Measurements from ENCODE around the gene MED17.
A peak's percentile ranks its signal among the peaks of the same experiment; 100 is the strongest.
"Not testable (repeated sequence)": the region's sequence is repeated elsewhere in the genome, so short reads cannot be mapped to it uniquely, and the experiment has no call there.

Gene MED17

DNA sequence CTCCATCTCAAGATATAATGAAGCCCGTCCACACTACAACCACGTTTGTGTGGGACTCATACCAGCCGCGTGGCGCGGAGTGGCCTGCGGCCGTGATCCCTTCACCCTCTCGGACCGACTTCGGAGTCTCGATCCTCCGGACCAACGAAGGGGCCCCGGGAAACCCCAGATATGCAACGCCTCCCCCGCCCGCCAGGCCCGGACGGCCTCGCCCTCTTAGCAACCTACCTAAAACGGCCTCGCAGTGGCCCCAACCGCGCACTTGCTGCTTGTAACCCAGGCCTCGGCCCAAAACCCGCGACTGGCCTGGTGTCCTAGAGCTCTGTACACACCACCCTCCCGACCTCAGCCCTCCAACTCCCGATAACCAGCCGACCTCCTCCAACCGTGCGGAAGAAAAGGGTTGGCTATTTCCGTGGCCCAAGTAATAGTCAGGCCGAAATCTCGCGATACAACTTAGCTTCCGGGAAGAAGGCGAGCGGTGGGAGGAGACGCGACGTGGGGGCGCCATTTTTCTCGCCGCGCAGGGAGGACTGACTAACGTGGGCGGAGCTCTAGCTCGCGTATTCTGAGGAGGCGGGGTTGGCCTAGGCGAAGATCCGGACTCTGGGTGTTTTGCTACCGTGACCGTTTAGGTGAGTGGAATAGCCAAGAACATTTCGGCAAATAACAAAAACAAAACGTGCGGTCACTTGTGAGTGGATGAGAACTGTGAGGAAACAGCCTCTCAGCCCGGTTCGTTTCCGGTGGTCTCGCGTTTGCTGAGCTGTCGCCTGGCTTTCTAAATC lies 42.8 kb upstream of the MED17 start, which contains the start of the genes C11orf54 and TAF1D:
Gene C11orf54 (plus strand): TSS at position 579 of the 788 bp plus-strand sequence. CDS start 5,722 bp downstream, outside the sequence.
Gene TAF1D (minus strand): TSS at position 402 of the 788 bp plus-strand sequence. CDS start 2,191 bp downstream, outside the sequence.
- H3K4me3 ChIP-seq (ENCODE audit: low read depth, low read length), result peak within 1 kb of the TSS; percentile 87
- TF ChIP-seq CTCF (IDR thresholded peaks at IDR 0.05), result no peak
- H3K27ac ChIP-seq, result peak within 1 kb of the TSS; percentile 88
- peak within 1 kb of the TSS; percentile 89 for H2AFZ ChIP-seq
- H3K36me3 ChIP-seq (ENCODE audit: control insufficient read depth, insufficient read depth, low read length), result no peaks in the 10 kb centered on the region
- H3K27me3 ChIP-seq (ENCODE audit: control insufficient read depth, insufficient read depth, low read length), result no peaks in the 10 kb centered on the region
- H3K9ac ChIP-seq, result peak within 1 kb of the TSS; percentile 46
- peaks cover 6% of the 10 kb centered on the region for H3K79me2 ChIP-seq
- peak within 1 kb of the TSS; percentile 91 for H3K4me2 ChIP-seq (ENCODE audit: low read length)
- H3K9me3 ChIP-seq (ENCODE audit: control insufficient read depth, low read length), result no peaks in the 10 kb centered on the region
- peaks cover 8% of the 10 kb centered on the region for H3K4me1 ChIP-seq

- peak overlapping the region; percentile 89 for H2AFZ ChIP-seq
- H3K79me2 ChIP-seq, result peaks cover 6% of the 10 kb centered on the region
- TF ChIP-seq CTCF (IDR thresholded peaks at IDR 0.05), result no peak
- no peaks in the 10 kb centered on the region for H3K27me3 ChIP-seq (ENCODE audit: control insufficient read depth, insufficient read depth, low read length)
- no peak overlapping the region for H3K9ac ChIP-seq
- H3K9me3 ChIP-seq (ENCODE audit: control insufficient read depth, low read length), result no peaks in the 10 kb centered on the region
- peak overlapping the region; percentile 88 for H3K27ac ChIP-seq
- H3K36me3 ChIP-seq (ENCODE audit: control insufficient read depth, insufficient read depth, low read length), result no peaks in the 10 kb centered on the region
- peak overlapping the region; percentile 87 for H3K4me3 ChIP-seq (ENCODE audit: low read depth, low read length)
- peak overlapping the region; percentile 91 for H3K4me2 ChIP-seq (ENCODE audit: low read length)
- H3K4me1 ChIP-seq, result peaks cover 8% of the 10 kb centered on the region
Observed at GRCh38 chr11:93741882-93742226, 42.2 kb upstream of the MED17 start.

GRCh38 chr11:93743291-93743690 lies 40.8 kb upstream of the MED17 start:
- no peak overlapping the region for H3K4me3 ChIP-seq (ENCODE audit: low read depth, low read length)
- H3K9me3 ChIP-seq (ENCODE audit: control insufficient read depth, low read length), result no peaks in the 10 kb centered on the region
- no peak overlapping the region for H3K9ac ChIP-seq
- peaks cover 6% of the 10 kb centered on the region for H3K79me2 ChIP-seq
- peaks cover 5% of the 10 kb centered on the region for H3K4me1 ChIP-seq
- H2AFZ ChIP-seq, result no peak overlapping the region
- no peak overlapping the region for H3K4me2 ChIP-seq (ENCODE audit: low read length)
- no peak overlapping the region for H3K27ac ChIP-seq
- H3K27me3 ChIP-seq (ENCODE audit: control insufficient read depth, insufficient read depth, low read length), result no peaks in the 10 kb centered on the region
- H3K36me3 ChIP-seq (ENCODE audit: control insufficient read depth, insufficient read depth, low read length), result no peaks in the 10 kb centered on the region
- no peak for TF ChIP-seq CTCF (IDR thresholded peaks at IDR 0.05)

DNA sequence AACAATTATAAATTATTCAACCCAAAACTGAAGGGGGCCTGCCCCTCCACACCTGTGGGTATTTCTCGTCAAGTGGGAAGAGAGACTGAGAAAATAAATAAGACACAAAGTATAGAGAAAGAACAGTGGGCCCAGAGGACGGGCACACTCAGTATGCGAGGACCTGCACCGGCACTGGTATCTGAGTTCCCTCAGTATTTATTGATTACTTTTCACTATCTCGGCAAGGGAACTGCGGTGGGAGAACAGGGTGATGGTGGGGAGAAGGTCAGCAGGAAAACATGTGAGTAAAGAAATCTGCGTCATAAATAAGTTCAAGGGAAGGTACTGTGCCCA lies 39.4 kb upstream of the MED17 start:
- Histone ChIP-seq H3K36me3 (ENCODE audit: control insufficient read depth, insufficient read depth, low read length) (no peaks in the 10 kb centered on the region), H3K27me3 (ENCODE audit: control insufficient read depth, insufficient read depth, low read length) (no peaks in the 10 kb centered on the region), H2AFZ (no peak overlapping the region), H3K79me2 (peaks cover 6% of the 10 kb centered on the region), H3K4me2 (ENCODE audit: low read length) (no peak overlapping the region), H3K9me3 (ENCODE audit: control insufficient read depth, low read length) (no peaks in the 10 kb centered on the region), H3K4me1 (peaks cover under 1% of the 10 kb centered on the region), H3K9ac (no peak overlapping the region), H3K27ac (no peak overlapping the region), H3K4me3 (ENCODE audit: low read depth, low read length) (no peak overlapping the region)
- TF ChIP-seq CTCF (IDR thresholded peaks at IDR 0.05), result no peak

DNA sequence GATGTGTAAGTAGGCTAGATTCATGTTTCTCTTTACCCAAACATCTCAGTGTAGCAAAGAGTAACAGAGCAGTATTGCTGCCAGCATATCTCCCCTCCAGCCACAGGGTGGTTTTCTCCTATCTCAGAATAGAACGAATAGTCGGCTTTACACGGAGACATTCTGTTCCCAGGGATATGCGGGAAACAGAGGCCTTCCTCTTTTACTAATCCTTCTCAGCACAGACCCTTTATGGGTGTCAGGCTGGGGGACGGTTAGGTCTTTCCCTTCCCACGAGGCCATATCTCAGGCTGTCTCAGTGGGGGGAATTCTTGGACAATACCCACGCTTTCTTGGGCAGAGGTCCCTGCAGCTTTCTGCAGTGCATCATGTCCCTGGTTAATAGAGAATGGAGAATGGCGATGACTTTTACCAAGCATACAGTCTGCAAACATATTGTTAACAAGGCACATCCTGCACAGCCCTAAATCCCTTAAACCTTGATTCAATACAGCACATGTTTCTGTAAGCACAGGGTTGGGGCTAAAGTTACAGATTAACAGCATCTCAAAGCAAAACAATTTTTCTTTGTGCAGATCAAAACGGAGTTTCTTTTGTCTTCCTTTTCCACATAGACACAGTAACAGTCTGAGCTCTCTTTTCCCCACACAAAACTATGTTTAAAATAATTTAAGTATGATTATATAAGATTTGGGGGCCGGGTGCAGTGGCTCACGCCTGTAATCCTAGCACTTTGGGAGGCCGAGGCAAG lies 38.9 kb upstream of the MED17 start:
- not testable (repeated sequence) for H3K9me3 ChIP-seq (ENCODE audit: control insufficient read depth, low read length); H2AFZ ChIP-seq; H3K9ac ChIP-seq; H3K27me3 ChIP-seq (ENCODE audit: control insufficient read depth, insufficient read depth, low read length); H3K4me3 ChIP-seq (ENCODE audit: low read depth, low read length); H3K36me3 ChIP-seq (ENCODE audit: control insufficient read depth, insufficient read depth, low read length); H3K27ac ChIP-seq; H3K4me1 ChIP-seq; H3K79me2 ChIP-seq; H3K4me2 ChIP-seq (ENCODE audit: low read length)

Data from parathyroid adenoma (tissue), 2 donors.